GM20000 (cell line): ENCODE measurements around the gene TMEM200B.
"Not testable (repeated sequence)": the region's sequence is repeated elsewhere in the genome, so short reads cannot be mapped to it uniquely, and the experiment has no call there.

Experiments used
- DNase-seq: peaks from one replicate; pipeline ENCODE4 v3.0.0; 2012; ENCODE audit warnings: low spot score
- CTCF ChIP-seq: IDR thresholded peaks from 2 replicates; pipeline ENCODE4 v1.5.1; 2012; ENCODE audit warnings: mild to moderate bottlenecking, control low read depth; ENCODE audit errors: extremely low read depth, missing control alignments

The TMEM200B gene

GRCh38 chr1:29100487-29100886 is 23.2 kb downstream of the TMEM200B start:
- DNase-seq, result no peak
- no peak for TF ChIP-seq CTCF

GRCh38 chr1:29099286-29099685 is 24.4 kb downstream of the TMEM200B start:
- TF ChIP-seq CTCF, result no peak
- DNase-seq, result no peak

- DNase-seq, result no peak
- no peak for TF ChIP-seq CTCF
Observed at GRCh38 chr1:29096231-29096886, 27.3 kb downstream of the TMEM200B start.

- TF ChIP-seq CTCF, result no peak
- no peak for DNase-seq
Observed at GRCh38 chr1:29094954-29095353, 28.7 kb downstream of the TMEM200B start.

GRCh38 chr1:29094433-29094832 is 29.3 kb downstream of the TMEM200B start:
- no peak for TF ChIP-seq CTCF
- no peak for DNase-seq

GRCh38 chr1:29092704-29093103 is 31.0 kb downstream of the TMEM200B start:
- not testable (repeated sequence) for DNase-seq

GRCh38 chr1:29090937-29091618 is 32.6 kb downstream of the TMEM200B start:
- TF ChIP-seq CTCF, result no peak
- no peak for DNase-seq

GRCh38 chr1:29084196-29084521 is 39.5 kb downstream of the TMEM200B start:
- DNase-seq, result no peak
- TF ChIP-seq CTCF, result no peak
